Stimulated activated CD4-positive, alpha-beta T cell treated with anti-CD3 and anti-CD28 coated beads, Interleukin-1b, Interleukin-23, amount 100 ng/mL, for 24 hours (primary cell): Measurements from ENCODE around the gene FAM72C.
"Not testable (repeated sequence)": the region's sequence is repeated elsewhere in the genome, so short reads cannot be mapped to it uniquely, and the experiment has no call there.

ENCODE experiments used
- DNase-seq, 4 experiments: peaks; one replicate each; pipeline ENCODE4 v3.0.0-alpha.2; 2020; ENCODE audit warnings: low read depth in 4 of 4, low spot score in 1 of 4

The FAM72C gene

GRCh38 chr1:143913705-143914104 lies 58.1 kb downstream of the FAM72C start:
- not testable (repeated sequence) for DNase-seq
